Kidney epithelial cell (primary cell): Measurements from ENCODE around the gene ZNF507. TPM values are rescaled to one million over a fixed set of nuclear protein-coding genes. Genes with fewer than 3 reads are reported as not detected.
A peak's percentile ranks its signal among the peaks of the same experiment; 100 is the strongest.

Experiments used
- DNase-seq: peaks from one replicate; pipeline ENCODE4 v3.0.0-alpha.2; 2010; ENCODE audit warnings: low read depth
- H3K27me3 ChIP-seq: 2 replicates; pipeline ENCODE4 v1.6.0; 2011; ENCODE audit warnings: low read length; ENCODE audit not compliant: control insufficient read depth, insufficient read depth
- H3K36me3 ChIP-seq: 2 replicates; pipeline ENCODE4 v1.5.1; 2011; ENCODE audit warnings: low read length; ENCODE audit not compliant: control insufficient read depth, insufficient read depth
- H3K4me3 ChIP-seq: 2 replicates; pipeline ENCODE4 v1.5.1; 2011; ENCODE audit warnings: low read depth, mild to moderate bottlenecking, control low read depth, low read length
- total RNA-seq: library from RNA; depleted of rRNA; stranded (reverse); fragments of >200 nt; gene quantifications from 2 replicates; pipeline ENCODE4 v1.2.3, GENCODE V29; 2015
- TF ChIP-seq, protein P1 (sequence below): IDR thresholded peaks from 2 replicates; pipeline ENCODE4 v1.5.1; 2011; ENCODE audit warnings: mild to moderate bottlenecking, moderate library complexity, low read length, control low read depth, inconsistent platforms; ENCODE audit not compliant: insufficient read depth, poor library complexity, severe bottlenecking

The ZNF507 gene
- total RNA-seq, 1 donor from 2014 or later: 13.9 TPM

DNA sequence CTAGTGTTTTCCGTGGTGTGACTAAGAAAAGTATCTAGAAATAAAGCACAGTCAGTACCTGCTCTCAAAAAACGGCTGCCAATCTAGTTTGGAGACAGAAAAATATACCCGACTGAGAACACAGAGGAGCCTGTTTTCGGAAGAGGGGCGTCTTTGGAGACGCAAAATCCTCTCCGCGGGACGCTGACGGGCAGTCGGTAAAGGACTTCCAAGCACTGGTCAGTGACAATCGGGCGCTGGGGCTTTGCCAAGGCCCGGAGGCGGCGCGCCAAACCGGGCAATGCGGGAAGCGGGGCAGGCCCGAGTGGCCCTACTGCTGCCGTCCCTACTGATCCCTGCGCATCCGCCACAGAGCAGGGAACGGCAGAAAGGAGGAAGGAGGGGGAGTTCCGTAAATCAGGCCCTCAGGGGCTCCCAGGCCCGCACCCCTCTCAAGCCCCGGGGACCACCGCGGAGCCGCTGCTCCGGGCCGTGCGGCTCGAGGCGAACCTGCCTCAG, 59.6 kb downstream of the ZNF507 start:
- Histone ChIP-seq H3K27me3 (no peaks in the 10 kb centered on the region), H3K36me3 (peaks cover 2% of the 10 kb centered on the region), H3K4me3 (peak overlapping the region; percentile 64)
- no peak for DNase-seq
- TF ChIP-seq, protein P1, sequence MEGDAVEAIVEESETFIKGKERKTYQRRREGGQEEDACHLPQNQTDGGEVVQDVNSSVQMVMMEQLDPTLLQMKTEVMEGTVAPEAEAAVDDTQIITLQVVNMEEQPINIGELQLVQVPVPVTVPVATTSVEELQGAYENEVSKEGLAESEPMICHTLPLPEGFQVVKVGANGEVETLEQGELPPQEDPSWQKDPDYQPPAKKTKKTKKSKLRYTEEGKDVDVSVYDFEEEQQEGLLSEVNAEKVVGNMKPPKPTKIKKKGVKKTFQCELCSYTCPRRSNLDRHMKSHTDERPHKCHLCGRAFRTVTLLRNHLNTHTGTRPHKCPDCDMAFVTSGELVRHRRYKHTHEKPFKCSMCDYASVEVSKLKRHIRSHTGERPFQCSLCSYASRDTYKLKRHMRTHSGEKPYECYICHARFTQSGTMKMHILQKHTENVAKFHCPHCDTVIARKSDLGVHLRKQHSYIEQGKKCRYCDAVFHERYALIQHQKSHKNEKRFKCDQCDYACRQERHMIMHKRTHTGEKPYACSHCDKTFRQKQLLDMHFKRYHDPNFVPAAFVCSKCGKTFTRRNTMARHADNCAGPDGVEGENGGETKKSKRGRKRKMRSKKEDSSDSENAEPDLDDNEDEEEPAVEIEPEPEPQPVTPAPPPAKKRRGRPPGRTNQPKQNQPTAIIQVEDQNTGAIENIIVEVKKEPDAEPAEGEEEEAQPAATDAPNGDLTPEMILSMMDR: no peak

DNA sequence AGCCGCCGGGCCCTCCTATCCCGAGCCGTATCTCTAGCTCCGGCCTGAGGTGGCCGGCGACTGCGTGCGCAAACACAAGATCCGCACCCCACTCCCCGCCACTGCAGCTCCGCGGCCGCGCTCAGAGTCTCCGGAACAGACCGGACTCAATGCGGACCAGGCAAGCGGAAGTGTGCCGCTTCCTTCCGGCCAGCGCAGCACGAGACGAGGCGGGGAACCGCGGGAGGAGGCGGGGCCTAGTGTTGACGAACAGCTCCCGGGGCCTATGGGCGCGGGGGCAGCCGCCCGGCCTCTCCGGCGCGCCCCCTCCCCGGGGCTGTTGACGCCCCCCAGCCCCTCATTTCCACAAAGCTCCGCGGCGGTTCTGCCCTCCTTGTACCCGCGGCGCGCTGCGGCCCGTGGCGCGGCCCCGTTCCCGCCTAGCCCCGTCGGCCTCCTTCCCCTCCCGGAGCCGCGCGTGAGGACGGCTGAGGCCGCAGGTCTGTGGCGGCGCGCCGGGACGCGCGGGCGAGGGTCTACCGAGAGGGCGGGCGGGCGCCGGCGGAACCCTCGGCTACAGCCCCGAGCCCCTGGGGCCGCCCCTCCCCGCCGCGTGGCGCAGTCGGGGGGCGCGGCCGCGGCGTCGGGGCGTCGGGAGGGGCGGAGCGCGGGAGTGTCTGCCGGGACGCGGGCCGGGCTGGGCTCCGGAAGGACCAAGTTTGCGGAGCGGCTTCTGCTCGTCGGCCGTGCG, 60.2 kb downstream of the ZNF507 start, which contains the start of gene DPY19L3:
Gene DPY19L3 (plus strand): TSS at position 340 of the 730 bp plus-strand sequence. CDS start 2,484 bp downstream, outside the sequence.
- Histone ChIP-seq H3K27me3 (no peaks in the 10 kb centered on the region), H3K4me3 (peak within 1 kb of the TSS; percentile 64), H3K36me3 (peaks cover 2% of the 10 kb centered on the region)
- DNase-seq: peak; percentile 55
- TF ChIP-seq, protein P1: no peak

DNA sequence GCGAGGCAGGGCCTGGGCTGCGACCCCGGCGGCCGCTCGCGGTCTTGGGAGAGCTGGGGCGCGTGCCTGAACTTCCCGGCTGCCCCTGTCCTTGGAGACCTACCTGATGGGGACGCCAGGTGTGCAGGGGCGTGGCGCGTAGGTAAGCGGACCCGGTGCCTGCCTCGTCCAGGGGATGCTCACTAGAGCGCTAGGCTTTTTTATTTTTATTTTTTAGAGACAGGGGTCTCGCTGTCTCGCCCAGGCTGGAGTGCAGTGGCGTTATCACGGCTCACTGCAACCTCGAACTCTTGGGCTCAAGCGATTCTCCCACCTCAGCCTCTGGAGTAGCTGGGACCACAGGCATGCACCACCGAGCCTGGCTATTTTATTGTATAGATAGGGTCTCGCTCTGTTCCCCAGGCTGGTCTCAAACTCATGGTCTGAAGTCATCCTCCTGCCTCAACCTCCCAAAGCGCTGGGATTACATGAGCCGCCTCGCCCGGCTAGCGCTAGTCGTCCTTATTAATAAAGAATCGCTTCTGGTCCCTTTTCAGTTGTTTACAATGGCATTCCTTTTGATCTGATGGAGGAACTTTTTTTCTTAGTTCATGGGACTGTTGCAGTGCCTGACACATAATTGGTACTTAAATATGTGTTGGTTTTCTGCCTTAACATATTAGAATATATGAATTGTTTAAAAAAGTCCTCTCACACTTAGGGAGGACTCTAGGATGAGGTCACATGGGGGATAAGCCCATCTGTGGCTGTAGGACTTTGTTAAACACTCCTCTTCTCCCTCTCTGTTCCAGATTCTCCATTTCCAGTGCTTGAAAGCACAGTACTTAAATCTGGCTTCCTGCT, 61.0 kb downstream of the ZNF507 start:
- no peak for DNase-seq
- TF ChIP-seq, protein P1: no peak
- Histone ChIP-seq H3K27me3 (no peaks in the 10 kb centered on the region), H3K4me3 (peak overlapping the region; percentile 64), H3K36me3 (peaks cover 2% of the 10 kb centered on the region)

DNA sequence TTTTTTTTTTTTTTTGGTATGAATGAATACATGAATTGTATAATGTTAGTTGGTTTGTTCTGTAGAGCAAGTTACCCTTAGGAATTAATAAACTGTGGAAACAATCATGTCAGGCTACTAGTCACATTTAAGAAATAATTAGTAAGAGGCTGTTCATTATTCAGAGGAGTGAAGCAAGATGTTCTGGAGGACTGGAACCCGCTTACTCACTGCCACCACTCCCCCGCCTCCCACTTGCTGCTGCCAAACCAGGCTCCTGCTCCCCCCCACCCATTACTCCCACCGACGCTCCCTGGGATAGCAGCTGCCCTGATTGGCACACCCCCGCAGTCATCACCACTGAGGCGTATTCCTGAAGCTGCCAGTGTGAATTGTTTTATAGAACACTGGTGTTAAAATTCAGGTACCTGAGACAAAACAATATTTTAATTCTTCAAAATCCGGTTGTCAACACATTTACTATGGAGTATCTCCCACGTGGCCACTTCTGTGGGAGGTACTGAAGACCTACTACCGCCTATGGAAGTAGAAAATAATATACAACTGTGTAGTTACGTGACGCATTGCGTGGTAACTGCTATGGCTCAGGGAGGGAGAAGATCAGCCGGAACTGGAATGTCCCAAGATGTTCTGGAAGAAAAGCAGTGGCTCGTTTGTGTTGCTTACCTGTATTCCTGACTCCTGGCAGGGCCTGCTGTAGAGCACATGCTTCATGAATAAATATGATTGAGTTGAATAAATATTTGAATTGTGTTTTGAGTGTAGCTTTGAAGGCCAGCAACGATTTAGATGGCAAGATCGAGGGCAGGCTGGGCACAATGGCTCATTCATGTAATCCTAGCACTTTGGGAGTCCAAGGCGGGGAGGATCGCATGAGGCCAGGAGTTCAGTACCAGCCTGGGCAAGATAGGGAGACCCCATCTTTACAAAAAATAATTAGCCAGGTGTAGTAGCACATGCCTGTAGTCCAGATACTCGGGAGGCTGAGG, 61.9 kb downstream of the ZNF507 start:
- TF ChIP-seq, protein P1: no peak
- Histone ChIP-seq H3K36me3 (peaks cover 2% of the 10 kb centered on the region), H3K27me3 (no peaks in the 10 kb centered on the region), H3K4me3 (no peak overlapping the region)
- DNase-seq: peak; percentile 57

DNA sequence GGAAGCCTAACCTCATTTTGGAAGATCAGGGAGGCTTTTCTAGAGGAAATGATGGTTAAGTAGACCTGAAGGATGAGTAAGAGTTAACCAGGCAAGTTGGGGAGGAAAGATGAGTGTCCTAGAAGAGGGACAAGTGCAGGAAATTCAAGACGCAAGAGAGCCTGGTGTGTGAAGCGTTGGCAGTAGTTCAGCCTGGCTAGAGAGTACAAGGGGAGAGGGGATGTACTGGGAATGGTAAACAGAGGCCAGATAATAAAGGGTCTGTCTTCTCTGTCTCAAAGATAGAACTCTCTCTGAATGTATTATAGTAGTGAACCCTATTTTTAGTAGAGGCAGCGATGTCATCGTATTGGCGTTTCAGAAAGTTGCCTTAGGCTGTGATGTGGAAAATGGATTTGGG, 69.8 kb downstream of the ZNF507 start:
- DNase-seq: no peak
- TF ChIP-seq, protein P1: no peak
- Histone ChIP-seq H3K36me3 (no peaks in the 10 kb centered on the region), H3K27me3 (no peaks in the 10 kb centered on the region), H3K4me3 (no peak overlapping the region)
